ENCODE results near the gene FNIP1.
"Not testable (repeated sequence)": the region's sequence is repeated elsewhere in the genome, so short reads cannot be mapped to it uniquely, and the experiment has no call there.

Gene FNIP1

GRCh38 chr5:131684051-131684450 lies 112.8 kb downstream of the FNIP1 start:
- DNase-seq = no peak

- no peak for DNase-seq
Observed at GRCh38 chr5:131682826-131683225, 114.0 kb downstream of the FNIP1 start.

GRCh38 chr5:131682175-131682574 lies 114.6 kb downstream of the FNIP1 start:
- DNase-seq = no peak

GRCh38 chr5:131679911-131680310 lies 116.9 kb downstream of the FNIP1 start:
- DNase-seq = no peak

GRCh38 chr5:131678273-131678672 lies 118.5 kb downstream of the FNIP1 start:
- DNase-seq = not testable (repeated sequence)

GRCh38 chr5:131677115-131677514 lies 119.7 kb downstream of the FNIP1 start:
- DNase-seq = no peak

GRCh38 chr5:131672776-131673175 lies 124.0 kb downstream of the FNIP1 start:
- DNase-seq = no peak

- DNase-seq = peak; percentile 4 to 90
Observed at GRCh38 chr5:131671994-131672655, 124.7 kb downstream of the FNIP1 start.

GRCh38 chr5:131671409-131671808 lies 125.4 kb downstream of the FNIP1 start:
- no peak for DNase-seq

GRCh38 chr5:131664929-131665328 lies 131.9 kb downstream of the FNIP1 start:
- DNase-seq = no peak

- DNase-seq = no peak
Observed at GRCh38 chr5:131661933-131662332, 134.9 kb downstream of the FNIP1 start.

- no peak for DNase-seq
Observed at GRCh38 chr5:131659841-131660240, 137.0 kb downstream of the FNIP1 start.

- DNase-seq = no peak
Observed at GRCh38 chr5:131659290-131659689, 137.5 kb downstream of the FNIP1 start.

- DNase-seq = no peak
Observed at GRCh38 chr5:131654776-131655175, 142.0 kb downstream of the FNIP1 start.

GRCh38 chr5:131654309-131654708 lies 142.5 kb downstream of the FNIP1 start:
- DNase-seq = no peak

GRCh38 chr5:131649161-131649560 lies 147.7 kb downstream of the FNIP1 start:
- DNase-seq = no peak

GRCh38 chr5:131647048-131647769 lies 149.6 kb downstream of the FNIP1 start:
- no peak for DNase-seq

- no peak for DNase-seq
Observed at GRCh38 chr5:131644822-131645221, 152.0 kb downstream of the FNIP1 start.

- DNase-seq = no peak
Observed at GRCh38 chr5:131644370-131644769, 152.4 kb downstream of the FNIP1 start.

- DNase-seq = no peak
Observed at GRCh38 chr5:131641494-131641893, 155.3 kb downstream of the FNIP1 start.

GRCh38 chr5:131640043-131640856 lies 156.6 kb downstream of the FNIP1 start:
- DNase-seq = peak in 1 of 2 donors; percentile 49

- no peak for DNase-seq
Observed at GRCh38 chr5:131639148-131639547, 157.7 kb downstream of the FNIP1 start.

GRCh38 chr5:131637694-131638093 lies 159.1 kb downstream of the FNIP1 start:
- DNase-seq = no peak
